ENCODE data around the gene VAMP8.

The VAMP8 gene

GRCh38 chr2:85564144-85564563 lies 13.2 kb upstream of the VAMP8 start:
- no peak for DNase-seq (ENCODE audit: low read depth)
- no peak for TF ChIP-seq CTCF (IDR thresholded peaks at IDR 0.05; ENCODE audit: low read depth, low read length, missing control alignments)

DNA sequence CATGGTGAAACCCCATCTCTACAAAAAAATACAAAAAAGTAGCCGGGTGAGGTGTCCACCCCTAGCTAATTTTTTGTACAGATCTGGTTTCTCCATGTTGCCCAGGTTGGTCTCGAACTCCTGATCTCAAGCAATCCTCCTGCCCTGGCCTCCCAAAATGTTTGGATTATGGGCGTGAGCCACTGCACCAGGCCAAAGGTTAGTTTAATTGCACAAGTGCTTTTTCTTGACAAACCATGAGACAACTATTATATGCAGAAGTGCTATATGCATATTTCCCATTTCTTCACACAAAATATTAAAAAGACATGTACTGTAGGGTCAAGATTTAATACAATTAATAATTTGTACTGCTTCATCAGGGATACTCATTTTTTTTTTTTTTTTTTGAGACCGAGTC lies 11.1 kb upstream of the VAMP8 start:
- H3K4me3 ChIP-seq (ENCODE audit: low read depth, low read length): no peak overlapping the region
- no peak for DNase-seq (ENCODE audit: low read depth)
- TF ChIP-seq CTCF (IDR thresholded peaks at IDR 0.05; ENCODE audit: low read depth, low read length, missing control alignments): no peak

More at GRCh38 chr2:85564144-85564563, 13.2 kb upstream of the VAMP8 start:
- H3K4me3 ChIP-seq (ENCODE audit: low read depth, low read length): no peak overlapping the region

GRCh38 chr2:85575739-85576138 lies 1.6 kb upstream of the VAMP8 start:
- no peak for DNase-seq (ENCODE audit: low read depth)
- no peak overlapping the region for H3K4me3 ChIP-seq (ENCODE audit: low read depth, low read length)
- TF ChIP-seq CTCF (IDR thresholded peaks at IDR 0.05; ENCODE audit: low read depth, low read length, missing control alignments): no peak

- no peak for TF ChIP-seq CTCF (IDR thresholded peaks at IDR 0.05; ENCODE audit: low read depth, low read length, missing control alignments)
- no peak for DNase-seq (ENCODE audit: low read depth)
- peak overlapping the region; percentile 52; the same call in 1 of the 2 replicates for H3K4me3 ChIP-seq (ENCODE audit: low read depth, low read length)
Measured at GRCh38 chr2:85577063-85577385, 362 bp upstream of the VAMP8 start.

GRCh38 chr2:85578243-85579180 lies 1.1 kb downstream of the VAMP8 start:
- no peak for DNase-seq (ENCODE audit: low read depth)
- TF ChIP-seq CTCF (IDR thresholded peaks at IDR 0.05; ENCODE audit: low read depth, low read length, missing control alignments): no peak
- peak overlapping the region; percentile 52 for H3K4me3 ChIP-seq (ENCODE audit: low read depth, low read length)

- DNase-seq (ENCODE audit: low read depth): no peak
- no peak for TF ChIP-seq CTCF (IDR thresholded peaks at IDR 0.05; ENCODE audit: low read depth, low read length, missing control alignments)
- H3K4me3 ChIP-seq (ENCODE audit: low read depth, low read length): peak overlapping the region; percentile 52
Measured at GRCh38 chr2:85579266-85579935, 2.0 kb downstream of the VAMP8 start.

Data from GM12864 (cell line).